Transverse colon (tissue), 3 donors: Measurements from ENCODE around the gene NEDD4L.

Source experiments
- EP300 ChIP-seq: sonication (generic); formaldehyde crosslinking; IDR thresholded peaks from one replicate; pipeline ENCODE4 v1.6.1; 2017; ENCODE audit warnings: antibody characterized with exemption, low read depth
- POLR2A ChIP-seq: fragments of 450-650 bp; IDR thresholded peaks from one replicate; pipeline ENCODE4 v1.6.1; 2016; ENCODE audit warnings: antibody characterized with exemption, mild to moderate bottlenecking, moderate library complexity
- POLR2AphosphoS5 ChIP-seq, 3 donors: sonication (generic); formaldehyde crosslinking; IDR thresholded peaks; one replicate each; pipeline ENCODE4 v1.6.1; 2016; ENCODE audit warnings: antibody characterized with exemption in 3 of 3

DNA sequence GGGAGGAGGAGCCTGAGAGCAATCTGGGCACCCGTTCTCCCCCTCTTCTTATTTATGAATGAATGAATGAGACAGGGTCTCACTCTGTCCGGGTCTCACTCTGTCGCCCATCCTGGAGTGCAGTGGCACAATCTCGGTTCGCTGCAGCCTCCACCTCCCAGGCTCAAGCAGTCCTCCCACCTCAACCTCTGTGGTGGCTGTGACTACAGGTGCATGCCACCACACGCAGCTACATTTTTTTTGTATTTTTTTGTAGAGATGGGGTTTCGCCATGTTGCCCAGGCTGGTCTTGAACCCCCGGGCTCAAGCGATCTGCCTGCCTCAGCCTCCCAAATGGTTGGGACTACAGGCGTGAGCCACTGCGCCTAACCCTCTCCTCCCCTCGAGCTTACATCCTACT is 198.4 kb downstream of the NEDD4L start:
- TF ChIP-seq EP300 (no peak), POLR2A (no peak), POLR2AphosphoS5 (IDR thresholded peaks at IDR 0.05) (no peak)
